ENCODE results near the gene TMEM207.

TMEM207 gene

DNA sequence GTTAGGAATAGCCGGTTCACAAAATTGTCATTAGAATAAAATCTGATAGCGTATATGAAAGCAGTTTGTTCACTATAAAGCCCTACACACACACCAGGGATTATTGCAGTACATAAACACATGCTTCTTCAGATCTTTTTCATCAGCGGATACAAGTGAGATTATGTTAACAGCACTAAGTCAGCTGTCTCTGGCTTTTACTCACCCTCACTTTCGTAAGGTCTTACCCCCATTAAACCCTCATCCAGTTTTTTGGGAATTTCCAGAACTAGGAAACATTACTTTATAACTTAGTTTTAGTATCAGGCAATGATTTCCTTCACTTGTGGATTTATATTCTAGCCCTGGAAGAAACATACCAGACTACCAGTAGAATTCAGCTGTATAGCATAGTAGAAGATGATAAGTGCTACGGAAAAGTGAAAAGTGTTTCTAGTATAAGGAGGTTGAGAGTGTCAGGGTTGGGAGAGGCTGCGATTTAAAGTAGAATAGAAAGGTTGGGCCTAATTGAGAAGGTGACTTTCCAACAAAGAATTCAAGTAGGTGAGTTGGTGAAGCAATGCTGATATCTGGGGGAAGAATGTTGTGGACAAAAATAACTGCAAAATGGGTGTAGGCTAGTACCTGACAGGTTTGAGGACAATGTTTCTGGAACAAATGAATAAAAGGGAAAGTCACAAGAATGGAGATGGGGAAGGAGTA is 22.7 kb downstream of the TMEM207 start:
- no peak overlapping the region for H3K4me3 ChIP-seq (ENCODE audit: low read length)
- TF ChIP-seq, protein P1, sequence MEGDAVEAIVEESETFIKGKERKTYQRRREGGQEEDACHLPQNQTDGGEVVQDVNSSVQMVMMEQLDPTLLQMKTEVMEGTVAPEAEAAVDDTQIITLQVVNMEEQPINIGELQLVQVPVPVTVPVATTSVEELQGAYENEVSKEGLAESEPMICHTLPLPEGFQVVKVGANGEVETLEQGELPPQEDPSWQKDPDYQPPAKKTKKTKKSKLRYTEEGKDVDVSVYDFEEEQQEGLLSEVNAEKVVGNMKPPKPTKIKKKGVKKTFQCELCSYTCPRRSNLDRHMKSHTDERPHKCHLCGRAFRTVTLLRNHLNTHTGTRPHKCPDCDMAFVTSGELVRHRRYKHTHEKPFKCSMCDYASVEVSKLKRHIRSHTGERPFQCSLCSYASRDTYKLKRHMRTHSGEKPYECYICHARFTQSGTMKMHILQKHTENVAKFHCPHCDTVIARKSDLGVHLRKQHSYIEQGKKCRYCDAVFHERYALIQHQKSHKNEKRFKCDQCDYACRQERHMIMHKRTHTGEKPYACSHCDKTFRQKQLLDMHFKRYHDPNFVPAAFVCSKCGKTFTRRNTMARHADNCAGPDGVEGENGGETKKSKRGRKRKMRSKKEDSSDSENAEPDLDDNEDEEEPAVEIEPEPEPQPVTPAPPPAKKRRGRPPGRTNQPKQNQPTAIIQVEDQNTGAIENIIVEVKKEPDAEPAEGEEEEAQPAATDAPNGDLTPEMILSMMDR (IDR thresholded peaks at IDR 0.05; ENCODE audit: low read depth, low read length) = no peak
- TF ChIP-seq EZH2phosphoT487 (IDR thresholded peaks at IDR 0.05; ENCODE audit: low read depth) = no peak
- no peak overlapping the region for H3K9ac ChIP-seq (ENCODE audit: low read length)
- H3K27me3 ChIP-seq (ENCODE audit: low read depth, low read length) = no peaks in the 10 kb centered on the region
- no peaks in the 10 kb centered on the region for H4K20me1 ChIP-seq (ENCODE audit: insufficient read depth, low read length)
- H3K79me2 ChIP-seq (ENCODE audit: low read length) = no peaks in the 10 kb centered on the region
- no peak overlapping the region for H2AFZ ChIP-seq (ENCODE audit: low read depth, low read length)
- H3K36me3 ChIP-seq (replicated peaks; ENCODE audit: low read depth, low read length) = no peaks in the 10 kb centered on the region
- no peaks in the 10 kb centered on the region for H3K9me3 ChIP-seq (ENCODE audit: insufficient read depth, low read length)
- H3K4me2 ChIP-seq (ENCODE audit: low read length) = no peak overlapping the region
- H3K4me1 ChIP-seq (ENCODE audit: low read length) = peaks cover 14% of the 10 kb centered on the region
- no peak overlapping the region for H3K27ac ChIP-seq (ENCODE audit: low read length)

- Histone ChIP-seq H3K27me3 (ENCODE audit: low read depth, low read length) (no peaks in the 10 kb centered on the region), H3K9me3 (ENCODE audit: insufficient read depth, low read length) (no peaks in the 10 kb centered on the region), H3K9ac (ENCODE audit: low read length) (no peak overlapping the region), H3K4me3 (ENCODE audit: low read length) (no peak overlapping the region), H3K27ac (ENCODE audit: low read length) (no peak overlapping the region), H3K79me2 (ENCODE audit: low read length) (no peaks in the 10 kb centered on the region), H2AFZ (ENCODE audit: low read depth, low read length) (no peak overlapping the region), H4K20me1 (ENCODE audit: insufficient read depth, low read length) (no peaks in the 10 kb centered on the region), H3K36me3 (replicated peaks; ENCODE audit: low read depth, low read length) (no peaks in the 10 kb centered on the region), H3K4me2 (ENCODE audit: low read length) (no peak overlapping the region), H3K4me1 (ENCODE audit: low read length) (peaks cover 14% of the 10 kb centered on the region)
- TF ChIP-seq, protein P1 (IDR thresholded peaks at IDR 0.05; ENCODE audit: low read depth, low read length) = no peak
- TF ChIP-seq EZH2phosphoT487 (IDR thresholded peaks at IDR 0.05; ENCODE audit: low read depth) = no peak
Observed at GRCh38 chr3:190425833-190426232, 23.9 kb downstream of the TMEM207 start.

- Histone ChIP-seq H3K36me3 (replicated peaks; ENCODE audit: low read depth, low read length) (no peaks in the 10 kb centered on the region), H3K27ac (ENCODE audit: low read length) (peak overlapping the region; percentile 18; the same call in 1 of the 2 replicates), H3K9me3 (ENCODE audit: insufficient read depth, low read length) (no peaks in the 10 kb centered on the region), H3K79me2 (ENCODE audit: low read length) (no peaks in the 10 kb centered on the region), H3K4me3 (ENCODE audit: low read length) (peak overlapping the region; percentile 74), H3K27me3 (ENCODE audit: low read depth, low read length) (no peaks in the 10 kb centered on the region), H4K20me1 (ENCODE audit: insufficient read depth, low read length) (no peaks in the 10 kb centered on the region), H3K4me2 (ENCODE audit: low read length) (peak overlapping the region; percentile 69), H3K9ac (ENCODE audit: low read length) (peak overlapping the region; percentile 54), H3K4me1 (ENCODE audit: low read length) (peaks cover 14% of the 10 kb centered on the region), H2AFZ (ENCODE audit: low read depth, low read length) (peak overlapping the region; percentile 63)
- no peak for TF ChIP-seq EZH2phosphoT487 (IDR thresholded peaks at IDR 0.05; ENCODE audit: low read depth)
- TF ChIP-seq, protein P1 (IDR thresholded peaks at IDR 0.05; ENCODE audit: low read depth, low read length) = peak; percentile 65
Observed at GRCh38 chr3:190424478-190425439, 24.9 kb downstream of the TMEM207 start.

DNA sequence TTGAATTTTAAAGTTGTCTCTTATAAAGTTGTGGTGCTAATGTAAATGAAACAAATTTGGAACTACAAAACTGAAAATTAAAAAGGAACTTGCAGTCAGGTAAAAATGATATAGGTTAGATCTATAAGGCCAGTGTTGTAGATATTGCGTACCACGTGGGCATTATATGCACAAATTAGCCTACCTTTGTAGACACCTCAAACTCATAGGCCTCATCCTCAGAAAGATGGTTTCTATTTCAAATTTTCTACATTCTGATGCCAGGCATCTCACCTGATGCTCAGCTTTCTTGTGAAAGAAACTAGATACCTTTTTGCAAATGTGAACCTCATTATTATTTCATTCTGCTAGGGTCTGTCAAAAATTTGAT is 25.6 kb downstream of the TMEM207 start:
- H3K4me1 ChIP-seq (ENCODE audit: low read length) = peaks cover 14% of the 10 kb centered on the region
- no peaks in the 10 kb centered on the region for H3K9me3 ChIP-seq (ENCODE audit: insufficient read depth, low read length)
- no peaks in the 10 kb centered on the region for H3K36me3 ChIP-seq (replicated peaks; ENCODE audit: low read depth, low read length)
- no peaks in the 10 kb centered on the region for H3K79me2 ChIP-seq (ENCODE audit: low read length)
- no peak overlapping the region for H3K27ac ChIP-seq (ENCODE audit: low read length)
- peak overlapping the region; percentile 69 for H3K4me2 ChIP-seq (ENCODE audit: low read length)
- 0 out of 2 replicates have a peak overlapping the region, but pooled peaks have one; percentile 54 for H3K9ac ChIP-seq (ENCODE audit: low read length)
- no peak for TF ChIP-seq EZH2phosphoT487 (IDR thresholded peaks at IDR 0.05; ENCODE audit: low read depth)
- TF ChIP-seq, protein P1 (IDR thresholded peaks at IDR 0.05; ENCODE audit: low read depth, low read length) = no peak
- peak overlapping the region; percentile 63; the same call in 1 of the 2 replicates for H2AFZ ChIP-seq (ENCODE audit: low read depth, low read length)
- no peaks in the 10 kb centered on the region for H3K27me3 ChIP-seq (ENCODE audit: low read depth, low read length)
- peak overlapping the region; percentile 74 for H3K4me3 ChIP-seq (ENCODE audit: low read length)
- H4K20me1 ChIP-seq (ENCODE audit: insufficient read depth, low read length) = no peaks in the 10 kb centered on the region

All from OCI-LY3 (cell line).